ENCODE results near the gene SIN3B.
"Not testable (repeated sequence)": the region's sequence is repeated elsewhere in the genome, so short reads cannot be mapped to it uniquely, and the experiment has no call there.

SIN3B gene

DNA sequence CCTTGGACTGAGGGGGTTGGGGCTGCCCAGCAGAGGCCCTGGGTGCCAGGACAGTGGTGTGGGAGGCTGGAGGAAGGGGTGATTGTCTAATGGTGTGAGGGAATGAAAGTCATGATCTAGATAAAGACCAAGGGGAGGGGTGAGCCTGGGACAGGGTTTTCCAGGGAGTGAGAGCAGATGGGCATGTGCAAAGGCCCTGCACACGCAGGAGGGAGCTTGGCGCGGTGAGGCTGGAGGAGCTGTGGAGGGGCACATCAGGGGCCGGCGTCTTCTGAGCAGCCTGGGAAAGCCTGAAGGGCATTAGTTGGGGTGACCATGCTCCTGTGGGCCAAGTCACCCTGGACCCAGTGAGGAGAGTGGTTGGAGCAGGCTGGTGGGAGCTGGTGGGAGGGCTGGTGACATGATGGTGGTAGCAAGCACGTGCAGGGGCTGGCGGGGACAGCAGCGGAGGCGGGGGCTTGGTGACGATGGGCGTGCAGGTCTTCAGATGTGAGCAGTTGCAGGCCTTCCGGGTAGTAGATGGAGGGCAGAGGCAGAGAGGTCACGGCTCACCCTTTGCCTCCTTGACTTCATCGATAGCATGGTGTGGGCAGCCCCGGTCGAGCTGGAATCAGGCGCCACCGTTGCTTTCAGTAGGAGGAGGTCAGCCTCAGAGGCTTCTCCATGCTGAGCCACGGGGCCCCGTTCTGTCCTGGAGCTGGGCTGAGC lies 39.4 kb downstream of the SIN3B start:
- DNase-seq: no peak

DNA sequence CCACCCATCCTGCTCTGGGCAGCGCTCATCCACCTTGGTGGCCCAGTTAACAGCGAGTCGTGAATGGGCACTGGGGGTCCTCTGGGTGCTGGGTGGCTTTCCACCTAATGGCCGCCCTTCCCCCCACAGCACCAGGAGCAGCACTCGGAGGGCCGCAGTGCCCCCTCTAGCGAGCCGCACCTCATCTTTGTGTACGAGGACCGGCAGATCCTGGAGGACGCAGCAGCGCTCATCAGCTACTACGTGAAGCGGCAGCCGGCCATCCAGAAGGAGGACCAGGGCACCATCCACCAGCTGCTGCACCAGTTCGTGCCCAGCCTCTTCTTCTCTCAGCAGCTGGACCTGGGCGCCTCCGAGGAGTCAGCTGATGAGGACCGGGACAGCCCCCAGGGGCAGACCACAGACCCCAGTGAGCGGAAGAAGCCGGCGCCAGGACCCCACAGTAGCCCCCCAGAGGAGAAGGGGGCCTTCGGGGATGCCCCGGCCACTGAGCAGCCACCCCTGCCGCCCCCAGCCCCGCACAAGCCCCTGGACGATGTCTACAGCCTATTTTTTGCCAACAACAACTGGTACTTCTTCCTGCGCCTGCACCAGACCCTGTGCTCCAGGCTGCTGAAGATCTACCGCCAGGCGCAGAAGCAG lies 40.3 kb downstream of the SIN3B start:
- DNase-seq: no peak

DNA sequence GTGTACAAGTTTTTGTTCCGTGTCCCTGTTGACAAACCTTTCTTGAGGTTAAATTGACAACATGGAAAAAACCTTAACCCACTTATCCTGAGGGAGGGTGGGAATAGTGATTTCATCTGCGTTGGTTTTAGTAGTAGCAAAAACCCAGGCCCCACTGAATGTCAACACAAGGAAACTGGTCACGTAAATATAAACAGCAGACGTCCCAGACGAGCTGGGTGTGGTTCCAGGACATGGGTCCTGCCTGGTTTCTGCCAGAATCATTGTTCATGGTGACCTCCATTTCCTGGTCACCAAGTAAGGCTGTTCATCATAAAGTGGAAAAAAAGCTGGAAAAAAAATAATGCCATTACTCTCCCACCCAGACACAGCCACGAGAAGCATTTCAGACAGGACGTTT lies 42.7 kb downstream of the SIN3B start:
- DNase-seq: no peak

DNA sequence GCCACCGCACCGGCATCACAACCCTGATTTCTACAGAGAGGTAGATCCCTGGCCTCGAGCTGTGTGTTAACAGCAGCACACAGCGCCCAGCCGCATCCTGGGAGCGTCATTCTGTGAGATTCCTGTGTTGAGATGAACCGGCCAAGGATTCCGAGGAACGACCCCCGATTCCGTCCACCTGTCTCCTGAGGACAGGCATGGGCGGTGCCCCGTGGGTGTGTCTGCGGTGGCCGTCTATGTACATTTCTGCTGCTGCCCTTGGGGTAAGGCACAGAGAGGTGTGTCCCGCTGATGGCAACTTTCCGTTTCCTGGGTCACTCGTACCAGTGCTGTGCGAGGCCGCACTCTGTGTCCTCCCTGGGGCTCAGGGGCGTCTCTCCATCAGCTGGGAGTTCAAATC lies 43.5 kb downstream of the SIN3B start:
- DNase-seq: no peak

DNA sequence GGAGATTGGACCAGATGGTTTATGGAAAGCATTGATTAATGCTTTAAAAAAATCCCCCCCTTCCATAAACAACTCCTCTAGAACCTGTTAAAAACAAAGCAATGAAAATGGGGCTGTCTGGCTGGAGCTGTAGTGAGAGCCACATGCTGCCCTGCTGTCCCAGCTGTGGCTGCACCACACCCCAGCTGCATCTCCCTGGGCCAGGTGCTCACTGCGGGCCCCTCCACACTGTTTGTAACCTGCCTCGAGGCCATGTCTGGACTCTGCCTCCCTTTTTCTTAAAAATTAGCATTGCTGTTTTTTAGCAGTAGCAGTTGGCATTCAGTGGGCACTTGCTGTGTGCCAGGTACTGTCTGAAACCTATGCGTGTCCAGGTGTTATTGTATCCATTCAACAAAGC lies 44.4 kb downstream of the SIN3B start:
- no peak for DNase-seq

DNA sequence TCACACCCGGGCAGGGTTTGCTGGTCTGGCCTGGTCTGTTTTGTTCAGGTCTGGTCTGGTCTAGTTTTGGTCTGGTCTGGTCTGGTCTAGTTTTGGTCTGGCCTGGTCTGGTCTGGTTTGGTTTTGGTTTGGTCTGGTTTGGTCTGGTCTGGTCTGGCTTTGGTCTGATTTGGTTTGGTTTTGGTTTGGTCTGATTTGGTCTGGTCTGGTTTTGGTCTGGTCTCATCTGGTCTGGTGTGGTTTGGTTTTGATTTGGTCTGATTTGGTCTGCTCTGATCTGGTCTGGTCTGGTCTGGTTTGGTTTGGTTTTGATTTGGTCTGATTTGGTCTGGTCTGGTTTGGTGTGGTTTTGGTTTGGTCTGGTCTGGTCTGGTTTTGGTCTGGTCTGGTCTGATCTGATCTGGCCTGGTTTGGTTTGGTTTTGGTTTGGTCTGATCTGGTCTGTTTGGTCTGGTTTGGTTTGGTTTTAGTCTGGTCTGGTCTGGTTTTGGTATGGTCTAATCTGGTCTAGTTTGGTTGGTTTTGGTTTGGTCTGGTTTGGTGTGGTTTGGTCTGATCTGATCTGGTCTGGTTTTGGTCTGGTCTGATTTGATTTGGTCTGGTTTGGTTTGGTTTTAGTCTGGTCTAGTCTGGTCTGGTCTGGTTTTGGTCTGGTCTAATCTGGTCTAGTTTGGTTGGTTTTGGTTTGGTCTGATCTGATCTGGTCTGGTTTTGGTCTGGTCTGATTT lies 45.2 kb downstream of the SIN3B start:
- no peak for DNase-seq

DNA sequence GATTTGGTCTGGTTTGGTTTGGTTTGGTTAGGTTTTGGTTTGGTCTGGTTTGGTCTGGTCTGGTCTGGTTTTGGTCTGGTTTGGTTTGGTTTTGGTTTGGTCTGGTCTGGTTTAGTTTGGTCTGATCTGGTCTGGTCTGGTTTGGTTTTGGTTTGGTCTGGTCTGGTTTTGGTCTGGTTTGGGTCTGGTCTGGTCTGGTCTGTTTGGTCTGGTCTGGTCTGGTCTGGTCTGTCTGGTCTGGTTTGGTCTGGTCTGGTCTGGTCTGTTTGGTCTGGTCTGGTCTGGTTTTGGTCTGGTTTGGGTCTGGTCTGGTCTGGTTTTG lies 45.7 kb downstream of the SIN3B start:
- DNase-seq: not testable (repeated sequence)

DNA sequence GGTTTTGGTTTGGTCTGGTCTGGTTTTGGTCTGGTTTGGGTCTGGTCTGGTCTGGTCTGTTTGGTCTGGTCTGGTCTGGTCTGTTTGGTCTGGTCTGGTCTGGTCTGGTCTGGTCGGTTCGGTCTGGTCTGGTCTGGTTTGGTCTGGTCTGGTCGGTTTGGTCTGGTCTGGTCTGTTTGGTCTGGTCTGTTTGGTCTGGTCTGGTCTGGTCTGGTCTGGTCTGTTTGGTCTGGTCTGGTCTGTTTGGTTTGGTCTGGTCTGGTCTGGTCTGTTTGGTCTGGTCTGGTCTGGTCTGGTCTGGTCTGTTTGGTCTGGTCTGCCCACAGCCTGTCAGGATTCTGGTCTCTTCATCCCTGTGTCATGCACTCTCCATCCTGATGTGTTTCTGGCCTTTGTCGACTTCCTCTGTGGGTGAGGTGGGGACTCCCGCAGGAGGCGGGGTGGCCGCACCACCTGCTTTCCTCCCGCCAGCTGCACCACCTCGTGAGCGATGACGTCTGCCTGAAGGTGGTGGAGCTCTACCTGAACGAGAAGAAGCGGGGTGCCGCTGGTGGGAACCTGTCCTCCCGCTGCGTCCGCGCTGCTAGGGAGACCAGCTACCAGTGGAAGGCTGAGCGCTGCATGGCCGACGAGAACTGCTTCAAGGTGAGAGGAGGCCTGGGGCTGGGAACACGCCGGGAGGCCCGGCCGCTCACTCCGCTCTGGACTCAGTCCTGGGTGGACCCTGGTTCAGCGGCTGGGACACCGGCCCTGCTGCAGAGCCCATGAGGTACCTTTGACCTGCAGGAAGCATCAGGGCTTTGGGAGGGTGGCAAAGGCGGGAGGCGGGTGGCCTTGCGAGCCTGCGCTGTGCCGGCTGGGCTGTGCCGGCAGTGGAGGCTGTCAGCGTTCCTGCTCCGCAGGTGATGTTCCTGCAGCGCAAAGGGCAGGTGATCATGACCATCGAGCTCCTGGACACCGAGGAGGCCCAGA lies 46.7 kb downstream of the SIN3B start:
- DNase-seq: no peak

DNA sequence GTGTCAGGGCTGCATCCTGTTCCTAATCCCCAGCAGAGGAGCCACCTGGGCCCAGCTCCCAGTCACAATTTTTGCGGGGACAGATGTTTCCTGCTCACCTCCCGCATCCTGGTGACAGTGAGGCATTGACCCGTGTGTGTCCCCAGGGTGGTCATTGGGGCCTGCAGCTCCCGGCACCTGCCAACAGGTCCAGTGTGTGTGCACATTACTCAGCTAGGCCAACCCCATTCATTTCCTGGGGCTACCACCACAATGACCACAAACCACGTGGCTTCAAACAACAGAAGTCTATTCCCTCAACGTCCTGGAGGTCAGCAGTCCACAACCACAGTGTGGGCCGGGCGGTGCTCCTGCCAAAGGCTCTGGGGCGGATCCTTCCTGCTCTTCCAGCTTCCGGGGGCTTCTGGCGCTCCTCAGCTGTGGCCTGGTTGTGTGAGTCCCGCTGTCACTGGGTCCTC lies 47.7 kb downstream of the SIN3B start:
- no peak for DNase-seq

DNA sequence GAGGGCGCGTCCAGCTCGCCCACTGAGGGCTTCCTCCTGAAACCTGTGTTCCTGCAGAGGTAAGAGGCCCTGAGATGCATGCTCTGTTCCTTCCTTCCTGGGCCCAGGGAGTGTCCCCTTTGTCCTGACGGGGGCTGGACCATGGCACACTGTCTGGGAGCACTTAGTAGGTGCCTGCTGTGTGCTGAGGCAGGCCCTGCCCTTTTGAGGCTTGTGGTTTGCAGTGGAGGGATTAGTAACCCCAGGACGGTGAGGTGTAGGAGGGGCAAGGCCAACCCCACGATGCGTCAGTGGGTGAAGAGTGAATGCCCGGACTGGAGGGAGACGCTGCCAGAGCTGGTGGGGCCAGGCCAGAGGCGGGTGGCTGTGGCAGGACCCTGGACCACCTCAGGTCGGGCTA lies 48.4 kb downstream of the SIN3B start:
- no peak for DNase-seq

DNA sequence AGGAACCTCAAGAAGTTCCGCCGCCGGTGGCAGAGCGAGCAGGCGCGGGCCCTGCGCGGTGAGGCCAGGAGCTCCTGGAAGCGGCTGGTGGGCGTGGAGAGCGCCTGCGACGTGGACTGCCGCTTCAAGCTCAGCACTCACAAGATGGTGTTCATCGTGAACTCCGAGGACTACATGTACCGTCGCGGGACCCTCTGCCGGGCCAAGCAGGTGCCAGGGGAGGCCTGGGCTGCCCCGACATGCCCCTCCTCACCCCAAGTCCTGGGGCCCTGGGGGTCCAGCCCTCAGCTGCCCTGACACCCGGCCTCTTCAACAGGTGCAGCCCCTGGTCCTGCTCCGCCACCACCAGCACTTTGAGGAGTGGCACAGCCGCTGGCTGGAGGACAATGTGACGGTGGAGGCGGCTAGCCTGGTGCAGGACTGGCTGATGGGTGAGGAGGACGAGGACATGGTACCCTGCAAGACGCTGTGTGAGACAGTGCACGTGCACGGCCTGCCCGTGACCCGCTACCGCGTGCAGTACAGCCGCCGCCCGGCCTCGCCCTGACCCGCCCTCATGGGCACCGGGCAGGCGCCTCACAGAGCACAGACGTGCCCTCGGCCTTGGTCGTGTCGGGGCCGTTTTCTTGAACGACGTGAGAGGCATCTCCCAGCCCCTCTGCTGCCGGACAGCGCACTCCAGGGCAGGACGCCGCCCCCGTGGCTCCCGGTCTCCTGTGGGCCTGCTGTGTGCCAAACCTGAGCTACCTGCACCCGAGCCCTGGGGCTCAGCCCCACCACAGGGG lies 49.2 kb downstream of the SIN3B start:
- no peak for DNase-seq

DNA sequence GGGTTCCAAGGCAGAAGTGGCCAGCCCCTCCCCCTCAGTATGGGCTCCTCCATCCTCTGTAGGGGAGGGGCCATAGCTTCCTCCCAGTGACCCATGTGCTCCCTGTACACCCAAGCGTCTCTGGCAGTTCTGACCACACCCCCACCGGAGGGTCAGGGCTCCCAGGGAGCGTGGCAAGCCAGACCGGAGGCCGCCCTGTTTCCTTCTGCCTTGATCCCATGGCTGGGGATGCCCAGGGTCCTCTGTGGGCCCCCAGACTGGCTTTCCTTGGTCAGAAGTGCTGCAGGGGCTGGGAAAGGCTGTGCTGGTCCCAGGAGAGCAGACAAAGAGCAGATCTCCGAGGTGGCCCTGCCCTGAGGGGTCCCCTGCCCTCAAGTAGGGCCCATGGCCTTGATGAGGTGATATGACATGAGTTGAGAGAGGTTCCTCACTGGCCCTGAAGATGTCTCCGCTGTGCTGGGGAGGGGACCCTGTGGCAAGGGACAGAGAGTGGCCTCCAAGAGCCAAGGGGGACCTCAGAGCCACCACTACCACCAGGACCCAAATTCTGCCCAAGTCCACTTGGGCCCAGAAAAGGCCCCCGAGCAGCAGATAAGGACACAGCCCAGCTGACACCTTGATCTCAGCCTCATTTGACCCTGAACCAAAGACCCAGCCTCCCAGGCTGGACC lies 51.8 kb downstream of the SIN3B start:
- DNase-seq: no peak

DNA sequence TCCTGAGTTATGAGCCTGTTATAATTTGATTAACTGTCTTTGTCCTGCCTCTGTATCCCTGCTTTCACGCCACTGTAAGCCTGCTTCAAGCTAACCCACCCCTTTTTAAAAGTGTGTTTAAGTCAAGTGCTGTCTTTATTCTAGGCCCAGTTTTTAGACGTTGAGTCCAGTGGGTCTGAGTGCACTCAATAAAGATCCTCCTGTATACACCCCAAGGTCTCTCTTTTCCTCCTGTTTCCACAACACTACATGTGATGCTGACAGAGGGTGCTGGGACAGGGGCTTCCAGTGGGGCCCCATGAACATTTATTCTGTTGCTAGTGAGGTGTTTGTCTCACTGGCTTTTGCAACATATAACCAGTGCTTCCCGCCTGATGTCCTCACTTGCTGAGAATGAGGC lies 52.9 kb downstream of the SIN3B start:
- no peak for DNase-seq

DNA sequence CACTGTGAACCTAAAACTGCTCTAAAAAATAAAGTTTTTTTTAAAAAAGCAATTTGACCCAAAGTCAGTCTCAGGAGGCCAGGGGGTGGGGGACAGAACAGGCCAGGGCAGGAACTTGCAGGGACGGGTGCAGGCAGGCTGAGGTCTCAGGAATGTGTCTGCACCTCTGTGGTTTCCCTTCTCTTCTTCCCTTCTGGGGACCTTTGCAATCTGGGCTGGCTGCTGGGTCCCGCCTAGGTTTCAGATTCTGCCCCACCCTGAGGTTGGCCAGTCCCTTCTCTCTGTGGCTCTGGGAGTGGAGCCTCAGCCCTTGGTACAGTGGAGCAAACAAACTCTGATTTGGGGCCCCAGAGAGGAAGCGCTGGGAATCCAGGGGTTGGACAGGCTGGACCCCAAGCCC lies 54.3 kb downstream of the SIN3B start:
- DNase-seq: no peak

DNA sequence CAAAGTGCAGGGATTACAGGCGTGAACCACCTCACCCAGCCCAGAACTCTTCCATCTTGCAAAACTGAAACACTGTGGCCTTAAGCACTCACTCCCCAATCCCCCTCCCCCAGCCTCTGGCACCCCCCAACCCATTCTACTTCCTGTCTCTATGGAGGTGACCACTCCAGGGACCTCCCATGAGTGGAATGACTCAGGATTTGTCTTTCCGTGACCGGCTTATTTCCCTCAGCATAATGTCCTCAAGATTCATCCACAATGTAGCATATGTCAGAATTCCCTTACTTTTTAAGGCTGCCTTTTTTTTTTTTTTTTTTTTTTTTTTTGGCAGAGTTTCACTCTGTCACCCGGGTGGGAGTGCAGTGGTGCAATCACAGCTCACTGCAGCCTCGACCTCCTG lies 56.0 kb downstream of the SIN3B start:
- no peak for DNase-seq

DNA sequence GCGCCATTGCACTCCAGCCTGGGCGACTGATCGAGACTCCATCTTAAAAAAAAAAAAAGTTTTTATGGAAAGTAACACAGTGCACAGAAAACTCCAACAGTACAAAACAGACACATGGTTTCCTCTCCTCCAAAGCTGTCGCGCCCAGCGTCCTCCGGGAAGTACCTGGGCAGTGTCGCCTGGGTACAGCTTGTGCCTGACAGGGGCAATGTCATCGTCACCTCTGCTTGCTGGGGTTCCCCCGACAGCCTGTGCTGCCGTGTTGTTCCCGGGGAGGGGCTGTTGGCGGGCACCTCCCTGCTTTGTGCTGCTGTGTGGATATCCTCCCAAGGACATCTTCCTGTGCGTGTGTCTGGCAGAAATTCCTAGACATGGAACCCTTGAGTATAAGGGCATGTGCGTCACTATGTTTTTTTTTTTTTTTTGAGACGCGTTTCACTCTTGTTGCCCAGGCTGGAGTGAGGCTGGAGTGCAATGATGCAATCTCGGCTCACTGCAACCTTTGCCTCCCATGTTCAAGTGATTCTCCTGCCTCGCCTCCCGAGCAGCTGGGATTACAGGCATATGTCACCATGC lies 57.2 kb downstream of the SIN3B start:
- DNase-seq: no peak

DNA sequence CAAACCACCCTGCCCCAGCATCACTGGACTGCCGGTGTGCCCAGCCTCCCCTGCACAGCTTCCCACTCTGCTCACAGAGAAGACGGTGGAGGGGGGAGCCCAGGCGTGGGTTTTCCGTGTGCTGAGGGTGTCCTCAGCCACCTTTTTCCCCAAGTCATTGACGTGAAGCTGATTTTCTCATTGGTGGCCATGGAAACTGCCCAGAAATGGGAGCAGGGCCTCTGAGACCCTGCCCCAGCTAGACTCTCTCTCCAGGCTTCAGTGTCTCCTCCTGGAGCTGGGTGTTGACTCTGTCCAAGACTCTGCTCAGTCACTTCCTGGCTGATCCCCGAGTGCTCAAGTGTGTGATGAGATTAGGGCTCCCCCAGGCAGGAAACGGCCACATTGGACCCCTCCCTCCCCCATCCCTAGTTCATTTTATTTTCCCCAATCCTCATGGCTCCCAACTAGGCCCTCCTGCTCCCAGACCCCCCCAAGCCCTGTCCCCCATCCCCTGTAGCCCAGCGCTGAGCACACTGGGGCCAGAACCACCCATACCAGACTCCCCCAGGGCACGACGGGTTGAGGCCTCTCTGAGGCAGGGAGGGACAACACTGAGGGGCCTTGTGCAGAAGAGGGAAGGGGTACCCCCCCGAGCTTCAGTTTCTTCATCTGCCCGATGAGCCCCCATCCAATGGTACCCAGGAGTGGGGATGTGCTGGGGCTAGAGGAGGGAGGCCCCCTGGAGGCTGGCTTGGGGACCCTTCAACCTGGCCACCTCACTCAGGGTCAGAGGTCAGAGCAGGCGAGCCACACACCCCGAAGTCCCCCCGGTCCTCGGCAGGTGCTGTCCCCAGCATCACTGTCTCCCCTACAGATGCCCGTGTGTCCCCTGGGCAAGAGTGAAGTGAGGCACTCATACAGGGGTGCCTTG lies 58.4 kb downstream of the SIN3B start:
- no peak for DNase-seq

DNA sequence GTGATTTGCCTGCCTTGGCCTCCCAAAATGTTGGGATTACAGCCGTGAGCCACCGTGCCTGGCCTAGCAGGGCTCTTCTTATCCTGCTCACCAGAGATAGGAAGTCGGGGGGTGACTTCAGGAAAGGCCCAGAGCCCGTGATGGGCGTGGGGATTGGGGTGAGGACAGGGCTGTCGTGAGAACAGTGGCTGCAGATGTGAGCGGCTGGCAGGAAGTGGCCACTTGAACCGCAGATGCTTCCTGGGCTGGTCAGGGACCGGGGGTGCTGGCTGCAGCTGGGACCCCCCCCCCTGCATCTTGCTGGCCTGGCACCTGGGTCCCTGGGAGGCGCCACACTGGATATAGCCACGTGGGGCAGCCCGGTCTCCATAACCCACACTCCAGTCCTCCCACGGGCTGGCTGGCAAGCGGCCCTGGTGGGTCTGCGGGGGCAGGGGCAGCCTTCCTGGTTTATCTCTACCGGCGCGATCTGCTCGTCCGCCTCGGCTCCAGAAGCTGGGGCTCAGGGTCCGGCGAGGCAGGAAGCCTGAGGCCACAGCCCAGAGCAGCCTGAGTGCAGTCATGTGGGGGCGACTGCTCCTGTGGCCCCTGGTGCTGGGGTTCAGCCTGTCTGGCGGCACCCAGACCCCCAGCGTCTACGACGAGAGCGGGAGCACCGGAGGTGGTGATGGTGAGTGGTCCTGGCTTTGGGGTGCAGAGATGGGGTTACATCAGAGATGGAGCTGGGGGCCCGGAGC lies 59.6 kb downstream of the SIN3B start, which contains the start of gene F2RL3:
F2RL3 (plus strand) TSS at position 371 of the 737 bp plus-strand sequence; CDS start at position 562, 191 bp downstream.
- DNase-seq: no peak

DNA sequence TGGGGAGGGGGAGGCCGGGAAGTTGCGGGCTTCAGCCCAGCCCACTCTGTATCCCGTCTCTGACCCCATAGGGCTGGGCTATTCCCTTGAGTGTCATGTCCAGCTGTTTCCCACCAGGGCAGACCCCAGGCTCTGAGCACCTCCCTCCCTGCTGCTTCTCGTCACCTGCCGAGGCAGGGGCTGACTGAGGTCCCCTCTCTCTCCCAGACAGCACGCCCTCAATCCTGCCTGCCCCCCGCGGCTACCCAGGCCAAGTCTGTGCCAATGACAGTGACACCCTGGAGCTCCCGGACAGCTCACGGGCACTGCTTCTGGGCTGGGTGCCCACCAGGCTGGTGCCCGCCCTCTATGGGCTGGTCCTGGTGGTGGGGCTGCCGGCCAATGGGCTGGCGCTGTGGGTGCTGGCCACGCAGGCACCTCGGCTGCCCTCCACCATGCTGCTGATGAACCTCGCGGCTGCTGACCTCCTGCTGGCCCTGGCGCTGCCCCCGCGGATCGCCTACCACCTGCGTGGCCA lies 60.2 kb downstream of the SIN3B start:
- no peak for DNase-seq

Measured in activated CD8-positive, alpha-beta memory T cell treated with anti-CD3 and anti-CD28 coated beads, Interleukin-2, amount 50 U/mL, for 48 hours (primary cell).